Measurements from ENCODE around the gene CHMP2A. TPM values are rescaled to one million over a fixed set of nuclear protein-coding genes. Genes with fewer than 3 reads are reported as not detected.

The CHMP2A gene
- polyA plus RNA-seq, 1 of the 3 experiments (the other 2 are of a cell fraction): 381 TPM

DNA sequence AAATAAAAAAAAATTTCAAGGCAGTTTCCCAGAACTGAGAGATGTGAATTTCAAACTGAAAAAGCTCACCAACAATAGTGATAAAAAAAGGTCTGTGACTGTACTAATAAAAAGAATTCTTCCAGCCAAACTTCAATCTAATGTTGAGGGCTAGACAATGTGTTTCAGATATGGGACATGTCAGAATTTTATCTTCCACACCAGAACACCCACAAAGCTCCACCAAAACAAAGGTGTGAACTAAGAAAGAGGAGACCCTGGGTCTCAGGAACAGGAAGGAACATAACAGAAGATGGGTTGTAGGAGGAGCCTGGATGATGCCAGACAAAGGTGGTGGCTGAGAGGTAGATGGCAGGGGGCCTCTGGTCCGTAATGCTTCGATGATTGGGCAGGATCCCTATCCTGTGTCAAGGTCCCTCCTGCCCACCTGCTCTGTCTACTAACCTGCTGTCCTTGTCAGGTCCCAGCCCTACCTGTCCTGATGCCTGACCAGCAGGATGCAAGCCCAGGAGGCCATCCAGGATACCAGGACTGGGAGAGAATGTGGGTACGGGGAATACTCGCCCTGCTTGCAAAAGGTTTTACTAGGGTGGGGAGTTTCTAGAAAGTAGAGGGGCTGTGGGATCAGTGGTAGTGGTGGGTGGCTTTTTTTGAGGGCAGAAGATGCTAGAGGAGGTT, 13.7 kb upstream of the CHMP2A start (continued):
- no peak for TF ChIP-seq USF2 (IDR thresholded peaks at IDR 0.05; ENCODE audit: borderline replicate concordance, low read depth, low read length)
- no peak for TF ChIP-seq REST (IDR thresholded peaks at IDR 0.05; ENCODE audit: low read depth, low read length)

GRCh38 chr19:58566989-58567388, 12.1 kb upstream of the CHMP2A start:
- Histone ChIP-seq H3K4me3 (ENCODE audit: low read depth in 2 of 2, low read length in 1 of 2) (no peak overlapping the region), H4K20me1 (ENCODE audit: insufficient read depth) (no peaks in the 10 kb centered on the region), H3F3A (replicated peaks; ENCODE audit: insufficient read depth) (peaks cover 13% of the 10 kb centered on the region), H3K4me1 (ENCODE audit: control insufficient read depth in 1 of 2, insufficient read depth in 2 of 2, low read depth in 1 of 2, low read length in 1 of 2) (peaks cover 2 to 28% of the 10 kb centered on the region in 2 experiments; a peak in 2 of 4 replicates), H3K27ac (ENCODE audit: low read depth in 2 of 2, low read length in 1 of 2) (no peak overlapping the region), H3K27me3 (ENCODE audit: insufficient read depth) (no peaks in the 10 kb centered on the region), H3K9me2 (no peaks in the 10 kb centered on the region), H3K4me2 (no peak overlapping the region), H3K36me3 (replicated peaks in 1 of 2; ENCODE audit: control insufficient read depth in 1 of 2, insufficient read depth in 2 of 2, low read length in 1 of 2) (peaks cover 15 to 33% of the 10 kb centered on the region in 2 experiments), H3K9me3 (no peaks in the 10 kb centered on the region), H3K79me2 (ENCODE audit: insufficient read depth) (peaks cover 9% of the 10 kb centered on the region; the same call in 1 of the 2 replicates), H2AFZ (ENCODE audit: low read depth) (no peak overlapping the region), H3K9ac (no peak overlapping the region)
- ChIA-PET CTCF (interaction anchor here (1.9 to 2.0 kb wide), 2 partner anchors 47 to 48 kb away, joined by 7 to 9 read pairs; partner anchors contain the start of gene ZBTB45), POLR2A (no interaction called here)
- 91% methylated on average over 5 of the region's 5 CpGs for WGBS (ENCODE audit: low lambda C conversion rate)
- TF ChIP-seq TAF1 (IDR thresholded peaks at IDR 0.05; ENCODE audit: borderline replicate concordance, low read depth, low read length): no peak
- no peak for TF ChIP-seq RCOR1 (IDR thresholded peaks at IDR 0.05; ENCODE audit: low read length)
- TF ChIP-seq FOSL2 (IDR thresholded peaks at IDR 0.05; ENCODE audit: borderline replicate concordance, low read depth): no peak
- no peak for TF ChIP-seq SMC3 (IDR thresholded peaks at IDR 0.05; ENCODE audit: low read depth, low read length)
- TF ChIP-seq SIN3A (IDR thresholded peaks at IDR 0.05; ENCODE audit: borderline replicate concordance, low read depth, low read length): no peak
- no peak for TF ChIP-seq NFIC (IDR thresholded peaks at IDR 0.05; ENCODE audit: borderline replicate concordance)
- TF ChIP-seq NRF1 (IDR thresholded peaks at IDR 0.05; ENCODE audit: low read depth, low read length): no peak
- DNase-seq: no peak

Data from SK-N-SH (cell line).